Measurements from ENCODE around the gene RPS15.

Gene RPS15

GRCh38 chr19:1440418-1440801, 2.2 kb downstream of the RPS15 start:
- TF ChIP-seq ZNF274 (IDR thresholded peaks at IDR 0.05; ENCODE audit: low read depth, low read length) (no peak), YY1 (IDR thresholded peaks at IDR 0.05; ENCODE audit: insufficient read depth, insufficient read length) (no peak), SUZ12 (IDR thresholded peaks at IDR 0.05; ENCODE audit: extremely low read depth, insufficient read depth, insufficient read length) (no peak)
- Histone ChIP-seq H3K27me3 (ENCODE audit: insufficient read depth, insufficient read length) (peaks cover 2% of the 10 kb centered on the region), H3K4me3 (ENCODE audit: insufficient read length, low read depth) (peak overlapping the region; percentile 21), H3K9me3 (ENCODE audit: insufficient read depth, low read length) (no peaks in the 10 kb centered on the region), H3K4me1 (ENCODE audit: insufficient read depth, insufficient read length) (peaks cover 31% of the 10 kb centered on the region), H3K9ac (ENCODE audit: insufficient read length, low read depth) (peak overlapping the region; percentile 83), H3K36me3 (ENCODE audit: insufficient read depth, insufficient read length, low read length) (peaks cover 49% of the 10 kb centered on the region)
- no peak for DNase-seq (ENCODE audit: low read depth, low spot score)

- peaks cover 4% of the 10 kb centered on the region for H3K27me3 ChIP-seq (ENCODE audit: insufficient read depth, insufficient read length)
- peaks cover 32% of the 10 kb centered on the region for H3K4me1 ChIP-seq (ENCODE audit: insufficient read depth, insufficient read length)
- H3K9ac ChIP-seq (ENCODE audit: insufficient read length, low read depth): peak overlapping the region; percentile 83
- peaks cover 45% of the 10 kb centered on the region for H3K36me3 ChIP-seq (ENCODE audit: insufficient read depth, insufficient read length, low read length)
- no peak for DNase-seq (ENCODE audit: low read depth, low spot score)
- no peak overlapping the region for H3K4me3 ChIP-seq (ENCODE audit: insufficient read length, low read depth)
- no peaks in the 10 kb centered on the region for H3K9me3 ChIP-seq (ENCODE audit: insufficient read depth, low read length)
- TF ChIP-seq ZNF274 (IDR thresholded peaks at IDR 0.05; ENCODE audit: low read depth, low read length): no peak
- TF ChIP-seq YY1 (IDR thresholded peaks at IDR 0.05; ENCODE audit: insufficient read depth, insufficient read length): no peak
- no peak for TF ChIP-seq SUZ12 (IDR thresholded peaks at IDR 0.05; ENCODE audit: extremely low read depth, insufficient read depth, insufficient read length)
Observed at GRCh38 chr19:1441022-1441426, 2.8 kb downstream of the RPS15 start.

- peak overlapping the region; percentile 66 for H3K9ac ChIP-seq (ENCODE audit: insufficient read length, low read depth)
- no peak for TF ChIP-seq SUZ12 (IDR thresholded peaks at IDR 0.05; ENCODE audit: extremely low read depth, insufficient read depth, insufficient read length)
- no peak for TF ChIP-seq YY1 (IDR thresholded peaks at IDR 0.05; ENCODE audit: insufficient read depth, insufficient read length)
- no peak for TF ChIP-seq ZNF274 (IDR thresholded peaks at IDR 0.05; ENCODE audit: low read depth, low read length)
- no peaks in the 10 kb centered on the region for H3K9me3 ChIP-seq (ENCODE audit: insufficient read depth, low read length)
- H3K4me1 ChIP-seq (ENCODE audit: insufficient read depth, insufficient read length): peaks cover 36% of the 10 kb centered on the region
- H3K27me3 ChIP-seq (ENCODE audit: insufficient read depth, insufficient read length): peaks cover 12% of the 10 kb centered on the region
- no peak for DNase-seq (ENCODE audit: low read depth, low spot score)
- peaks cover 45% of the 10 kb centered on the region for H3K36me3 ChIP-seq (ENCODE audit: insufficient read depth, insufficient read length, low read length)
- no peak overlapping the region for H3K4me3 ChIP-seq (ENCODE audit: insufficient read length, low read depth)
Observed at GRCh38 chr19:1441677-1442438, 3.7 kb downstream of the RPS15 start.

DNA sequence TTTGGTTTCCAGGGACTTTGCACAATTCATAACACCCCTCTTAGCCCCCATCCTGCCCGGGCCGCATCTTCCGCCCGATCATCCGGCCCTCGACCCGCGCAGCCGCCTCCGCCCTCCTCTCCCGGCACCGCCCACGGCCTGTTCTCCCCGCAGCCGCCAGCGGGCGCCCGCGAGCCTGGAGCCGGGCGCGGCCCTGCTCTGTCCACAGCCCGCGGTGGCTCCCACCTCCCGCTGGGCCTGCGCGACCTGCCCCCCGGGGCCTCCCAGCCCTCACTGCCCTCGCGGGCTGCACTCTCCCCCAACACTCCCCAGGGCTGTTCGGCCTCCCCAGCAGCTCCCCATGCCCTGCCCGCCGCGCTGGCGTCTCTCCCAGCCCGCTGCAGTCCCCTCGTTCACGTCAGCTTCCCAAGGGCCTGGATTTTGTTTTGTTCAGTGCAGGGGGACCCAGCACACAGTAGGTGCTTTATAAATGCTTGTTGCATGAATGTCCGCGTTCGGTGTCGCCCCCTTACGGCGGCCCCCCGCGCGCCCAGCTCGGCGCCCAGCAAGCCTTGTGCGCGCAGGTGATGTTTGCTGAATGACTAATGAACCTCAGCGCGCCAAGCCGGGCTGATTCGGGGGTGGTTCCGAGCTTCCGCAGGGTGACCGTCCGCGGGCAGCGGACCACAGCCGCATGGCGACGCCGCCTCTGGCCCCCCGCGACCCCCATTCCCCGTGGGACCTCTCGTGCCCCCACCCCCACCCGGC, 7.2 kb downstream of the RPS15 start:
- peak overlapping the region; percentile 79 for H3K9ac ChIP-seq (ENCODE audit: insufficient read length, low read depth)
- peaks cover 27% of the 10 kb centered on the region for H3K36me3 ChIP-seq (ENCODE audit: insufficient read depth, insufficient read length, low read length)
- peaks cover 38% of the 10 kb centered on the region for H3K4me1 ChIP-seq (ENCODE audit: insufficient read depth, insufficient read length)
- TF ChIP-seq YY1 (IDR thresholded peaks at IDR 0.05; ENCODE audit: insufficient read depth, insufficient read length) (no peak), SUZ12 (IDR thresholded peaks at IDR 0.05; ENCODE audit: extremely low read depth, insufficient read depth, insufficient read length) (no peak)
- H3K9me3 ChIP-seq (ENCODE audit: insufficient read depth, low read length): no peaks in the 10 kb centered on the region
- H3K27me3 ChIP-seq (ENCODE audit: insufficient read depth, insufficient read length): peaks cover 45% of the 10 kb centered on the region
- H3K4me3 ChIP-seq (ENCODE audit: insufficient read length, low read depth): peak overlapping the region; percentile 31
- DNase-seq (ENCODE audit: low read depth, low spot score): no peak

- Histone ChIP-seq H3K9ac (ENCODE audit: insufficient read length, low read depth) (no peak overlapping the region), H3K4me3 (ENCODE audit: insufficient read length, low read depth) (peak overlapping the region; percentile 43), H3K36me3 (ENCODE audit: insufficient read depth, insufficient read length, low read length) (peaks cover 19% of the 10 kb centered on the region), H3K4me1 (ENCODE audit: insufficient read depth, insufficient read length) (peaks cover 30% of the 10 kb centered on the region), H3K27me3 (ENCODE audit: insufficient read depth, insufficient read length) (peaks cover 53% of the 10 kb centered on the region), H3K9me3 (ENCODE audit: insufficient read depth, low read length) (no peaks in the 10 kb centered on the region)
- no peak for TF ChIP-seq SUZ12 (IDR thresholded peaks at IDR 0.05; ENCODE audit: extremely low read depth, insufficient read depth, insufficient read length)
- no peak for TF ChIP-seq YY1 (IDR thresholded peaks at IDR 0.05; ENCODE audit: insufficient read depth, insufficient read length)
- TF ChIP-seq ZNF274 (IDR thresholded peaks at IDR 0.05; ENCODE audit: low read depth, low read length): no peak
- no peak for DNase-seq (ENCODE audit: low read depth, low spot score)
Observed at GRCh38 chr19:1445932-1446712, 7.9 kb downstream of the RPS15 start.

DNA sequence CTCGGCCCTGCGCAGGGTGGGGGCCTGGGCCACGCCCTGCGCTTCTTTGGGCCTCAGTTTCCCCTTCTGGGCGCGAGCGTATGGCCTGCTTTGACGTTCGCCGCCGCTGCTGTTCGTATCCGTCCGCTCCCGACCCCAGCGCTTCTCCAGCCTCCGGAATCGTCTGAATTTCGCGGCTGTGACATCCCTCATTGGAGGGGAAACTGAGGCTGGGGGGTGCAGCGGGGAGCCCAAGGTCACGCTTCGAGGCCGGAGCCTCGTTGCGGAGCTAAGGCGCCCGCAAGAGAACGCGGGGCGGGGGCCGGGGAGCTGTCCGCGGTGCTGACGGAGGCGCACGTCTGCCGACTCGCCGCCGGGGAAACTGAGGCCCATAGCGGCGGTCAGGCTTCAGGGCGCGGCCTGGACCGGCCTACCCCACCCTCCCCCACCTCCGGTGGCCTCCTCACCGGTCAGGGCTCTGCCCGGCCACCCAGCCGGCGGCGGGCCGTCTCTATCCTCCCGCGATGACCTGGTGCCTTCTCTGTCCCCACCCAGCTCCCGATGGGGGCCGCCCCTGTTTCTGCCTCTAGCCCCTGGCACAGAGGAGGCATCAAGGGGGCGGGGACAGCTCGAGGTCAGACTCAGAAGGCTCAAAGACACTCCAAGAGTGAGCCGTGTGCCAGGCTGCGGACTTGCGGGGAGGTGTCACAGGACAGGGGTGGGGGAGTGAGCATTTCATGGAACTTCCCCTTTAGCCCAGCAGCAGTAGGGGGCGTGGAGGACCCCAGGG, 8.7 kb downstream of the RPS15 start:
- Histone ChIP-seq H3K9ac (ENCODE audit: insufficient read length, low read depth) (no peak overlapping the region), H3K27me3 (ENCODE audit: insufficient read depth, insufficient read length) (peaks cover 61% of the 10 kb centered on the region), H3K9me3 (ENCODE audit: insufficient read depth, low read length) (no peaks in the 10 kb centered on the region), H3K4me1 (ENCODE audit: insufficient read depth, insufficient read length) (peaks cover 24% of the 10 kb centered on the region), H3K36me3 (ENCODE audit: insufficient read depth, insufficient read length, low read length) (peaks cover 11% of the 10 kb centered on the region), H3K4me3 (ENCODE audit: insufficient read length, low read depth) (peak overlapping the region; percentile 11)
- DNase-seq (ENCODE audit: low read depth, low spot score): no peak
- TF ChIP-seq SUZ12 (IDR thresholded peaks at IDR 0.05; ENCODE audit: extremely low read depth, insufficient read depth, insufficient read length) (peak; percentile 75), ZNF274 (IDR thresholded peaks at IDR 0.05; ENCODE audit: low read depth, low read length) (no peak)
